ENCODE results near the gene NCLN.

GRCh38 chr19:3163943-3164342 lies 21.8 kb upstream of the NCLN start:
- TF ChIP-seq POLR2AphosphoS5 (IDR thresholded peaks at IDR 0.05) (no peak), CTCF (IDR thresholded peaks at IDR 0.05) (no peak), POLR2A (IDR thresholded peaks at IDR 0.05) (no peak)

All from stomach (tissue), 4 donors.